Activated CD8-positive, alpha-beta T cell treated with anti-CD3 and anti-CD28 coated beads, Interleukin-2, amount 10 ng/mL, durations not matched to agents 7 days and 5 days (primary cell): ENCODE measurements around the gene ANGPTL3. TPM values are rescaled to one million over a fixed set of nuclear protein-coding genes. Genes with fewer than 3 reads are reported as not detected.

Experiments
- ATAC-seq: fragments of 150-1000 bp; cut with Tn5 transposase; one replicate; pipeline ENCODE4 v1.10.0; 2021; ENCODE audit warnings: moderate library complexity
- CTCF ChIA-PET: fragments of 350-600 bp; sonication (Branson Sonifier 250); formaldehyde crosslinking; loops from one replicate; lab custom pipeline; 2021; ENCODE audit warnings: antibody characterized with exemption; lab: Charles Lee
- POLR2A ChIA-PET: fragments of 350-600 bp; sonication (Branson Sonifier 250); formaldehyde crosslinking; loops from one replicate; lab custom pipeline; 2021; ENCODE audit warnings: antibody characterized with exemption; lab: Charles Lee
- DNase-seq: peaks from one replicate; pipeline ENCODE4 v3.0.0-alpha.2; 2020
- H3K27ac Mint-ChIP-seq: one replicate; pipeline ENCODE4 v1.8.0; 2021; ENCODE audit warnings: mild to moderate bottlenecking, mixed read lengths
- H3K27me3 Mint-ChIP-seq: one replicate; pipeline ENCODE4 v1.8.0; 2021; ENCODE audit warnings: low read depth, mixed read lengths
- H3K36me3 Mint-ChIP-seq: one replicate; pipeline ENCODE4 v1.8.0; 2021; ENCODE audit warnings: low read depth, mixed read lengths
- H3K4me1 Mint-ChIP-seq: one replicate; pipeline ENCODE4 v1.8.0; 2021; ENCODE audit warnings: low read depth, mixed read lengths
- H3K4me3 Mint-ChIP-seq: one replicate; pipeline ENCODE4 v1.8.0; 2021; ENCODE audit warnings: mild to moderate bottlenecking, mixed read lengths
- H3K9me3 Mint-ChIP-seq: one replicate; pipeline ENCODE4 v1.8.0; 2022; ENCODE audit warnings: mixed read lengths; ENCODE audit not compliant: insufficient read depth
- total RNA-seq, 2 experiments: library from RNA; stranded (reverse); gene quantifications; one replicate each; pipeline ENCODE4 v1.2.3, GENCODE V29; 2021

ANGPTL3 gene
- total RNA-seq, 2 experiments from 2014 or later = not detected

- ChIA-PET CTCF (no interaction called here), POLR2A (no interaction called here)
- Mint-ChIP-seq H3K27ac (no peak overlapping the region), H3K27me3 (no peaks in the 10 kb centered on the region), H3K9me3 (no peaks in the 10 kb centered on the region), H3K4me1 (no peaks in the 10 kb centered on the region), H3K36me3 (no peaks in the 10 kb centered on the region), H3K4me3 (no peak overlapping the region)
- DNase-seq (no peak), ATAC-seq (no peak)
These were observed 40.2 kb downstream of the ANGPTL3 start for GRCh38 chr1:62637392-62638105.

GRCh38 chr1:62643283-62643682, 46.0 kb downstream of the ANGPTL3 start:
- no peaks in the 10 kb centered on the region for H3K9me3 Mint-ChIP-seq
- H3K27ac Mint-ChIP-seq = no peak overlapping the region
- ChIA-PET CTCF (no interaction called here), POLR2A (no interaction called here)
- no peaks in the 10 kb centered on the region for H3K4me1 Mint-ChIP-seq
- DNase-seq = no peak
- ATAC-seq = no peak
- no peaks in the 10 kb centered on the region for H3K36me3 Mint-ChIP-seq
- no peaks in the 10 kb centered on the region for H3K27me3 Mint-ChIP-seq
- no peak overlapping the region for H3K4me3 Mint-ChIP-seq

- H3K27me3 Mint-ChIP-seq = no peaks in the 10 kb centered on the region
- H3K4me3 Mint-ChIP-seq = no peak overlapping the region
- no peaks in the 10 kb centered on the region for H3K36me3 Mint-ChIP-seq
- no peaks in the 10 kb centered on the region for H3K9me3 Mint-ChIP-seq
- no peak overlapping the region for H3K27ac Mint-ChIP-seq
- CTCF ChIA-PET = no interaction called here
- no peak for DNase-seq
- ATAC-seq = no peak
- no peaks in the 10 kb centered on the region for H3K4me1 Mint-ChIP-seq
- POLR2A ChIA-PET = no interaction called here
These were observed 55.1 kb downstream of the ANGPTL3 start for GRCh38 chr1:62652387-62652786.

GRCh38 chr1:62654744-62655143, 57.4 kb downstream of the ANGPTL3 start:
- ATAC-seq = no peak
- H3K27me3 Mint-ChIP-seq = no peaks in the 10 kb centered on the region

More at GRCh38 chr1:62654744-62655143, 57.4 kb downstream of the ANGPTL3 start:
- no peaks in the 10 kb centered on the region for H3K9me3 Mint-ChIP-seq
- no peaks in the 10 kb centered on the region for H3K4me1 Mint-ChIP-seq
- ChIA-PET CTCF (no interaction called here), POLR2A (no interaction called here)
- H3K4me3 Mint-ChIP-seq = no peak overlapping the region
- no peak for DNase-seq
- H3K36me3 Mint-ChIP-seq = no peaks in the 10 kb centered on the region
- no peak overlapping the region for H3K27ac Mint-ChIP-seq

Other genes with a start within 250 kb of the ANGPTL3 start
- gene USP1, start 160.5 kb upstream of the ANGPTL3 start, total RNA-seq = 10 to 100 TPM; 83.7 to 87.0 TPM
- 1 to 10 TPM; 1.6 to 2.5 TPM for gene DOCK7, start 90.9 kb downstream of the ANGPTL3 start, total RNA-seq
- 10 to 100 TPM in 1 of 2 experiments, 1 to 10 TPM in 1; 8.6 to 10.0 TPM for gene ATG4C, start 186.6 kb downstream of the ANGPTL3 start, total RNA-seq